ENCODE data around the gene UGT1A9. TPM values are rescaled to one million over a fixed set of nuclear protein-coding genes. Genes with fewer than 3 reads are reported as not detected.
"Not testable (repeated sequence)": the region's sequence is repeated elsewhere in the genome, so short reads cannot be mapped to it uniquely, and the experiment has no call there.

The UGT1A9 gene
- total RNA-seq, 4 donors from 2014 or later, result not detected

DNA sequence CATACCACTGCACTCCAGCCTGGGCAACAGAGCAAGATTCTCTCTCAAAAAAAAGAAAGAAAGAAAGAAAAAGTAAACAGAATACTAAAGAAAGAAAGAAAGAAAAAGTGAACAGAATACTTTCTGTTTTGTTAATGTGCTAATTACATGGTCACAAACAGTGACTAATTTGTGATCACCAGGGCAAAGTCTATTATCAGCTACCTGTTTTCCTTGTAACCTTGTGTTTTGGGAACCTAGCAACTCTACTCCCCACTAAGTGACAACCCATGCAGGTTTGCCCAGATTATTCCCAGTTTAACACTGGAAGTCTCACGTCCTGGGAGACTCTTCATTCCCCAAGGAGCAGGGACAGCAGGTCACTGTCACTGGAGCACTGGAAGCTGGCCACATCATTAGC lies 16.7 kb upstream of the UGT1A9 start:
- Histone ChIP-seq H3K4me3 (no peak overlapping the region), H3K27ac (no peak overlapping the region), H3K36me3 (no peaks in the 10 kb centered on the region), H3K9me3 (peaks cover 0 to 1% (median 0%) of the 10 kb centered on the region in 3 donors), H3K27me3 (peaks cover 10% of the 10 kb centered on the region), H3K4me1 (no peaks in the 10 kb centered on the region)
- ATAC-seq, result no peak
- WGBS, 2 donors (ENCODE audit: low coverage in 1 of 2), result 29 to 40% methylated on average over 1 of the region's 1 CpG
- TF ChIP-seq POLR2A (IDR thresholded peaks at IDR 0.05) (no peak), EP300 (IDR thresholded peaks at IDR 0.05) (no peak), POLR2AphosphoS5 (IDR thresholded peaks at IDR 0.05) (no peak)
- TF ChIP-seq, protein P1, sequence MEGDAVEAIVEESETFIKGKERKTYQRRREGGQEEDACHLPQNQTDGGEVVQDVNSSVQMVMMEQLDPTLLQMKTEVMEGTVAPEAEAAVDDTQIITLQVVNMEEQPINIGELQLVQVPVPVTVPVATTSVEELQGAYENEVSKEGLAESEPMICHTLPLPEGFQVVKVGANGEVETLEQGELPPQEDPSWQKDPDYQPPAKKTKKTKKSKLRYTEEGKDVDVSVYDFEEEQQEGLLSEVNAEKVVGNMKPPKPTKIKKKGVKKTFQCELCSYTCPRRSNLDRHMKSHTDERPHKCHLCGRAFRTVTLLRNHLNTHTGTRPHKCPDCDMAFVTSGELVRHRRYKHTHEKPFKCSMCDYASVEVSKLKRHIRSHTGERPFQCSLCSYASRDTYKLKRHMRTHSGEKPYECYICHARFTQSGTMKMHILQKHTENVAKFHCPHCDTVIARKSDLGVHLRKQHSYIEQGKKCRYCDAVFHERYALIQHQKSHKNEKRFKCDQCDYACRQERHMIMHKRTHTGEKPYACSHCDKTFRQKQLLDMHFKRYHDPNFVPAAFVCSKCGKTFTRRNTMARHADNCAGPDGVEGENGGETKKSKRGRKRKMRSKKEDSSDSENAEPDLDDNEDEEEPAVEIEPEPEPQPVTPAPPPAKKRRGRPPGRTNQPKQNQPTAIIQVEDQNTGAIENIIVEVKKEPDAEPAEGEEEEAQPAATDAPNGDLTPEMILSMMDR (IDR thresholded peaks at IDR 0.05), result no peak

DNA sequence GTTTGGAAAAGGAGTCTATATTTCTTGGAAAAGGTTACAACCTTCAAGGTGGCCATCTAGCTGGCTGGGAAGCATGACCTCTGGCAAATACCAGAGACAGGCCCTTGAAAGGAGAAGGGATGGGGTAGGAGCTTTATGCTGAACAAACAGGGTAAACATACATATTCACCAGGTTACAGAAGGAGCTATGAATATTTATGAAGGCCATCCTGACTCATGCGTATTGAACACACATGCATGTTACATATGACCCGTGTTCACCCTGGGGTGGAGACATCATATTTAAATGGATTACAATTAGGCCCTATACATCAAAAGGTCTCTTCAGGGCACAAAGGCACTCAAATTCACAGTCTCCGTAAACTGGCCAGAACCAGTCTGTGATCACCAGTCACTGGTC lies 15.8 kb upstream of the UGT1A9 start:
- not testable (repeated sequence) for H3K27ac ChIP-seq, H3K4me3 ChIP-seq, H3K27me3 ChIP-seq, H3K36me3 ChIP-seq, H3K4me1 ChIP-seq, ATAC-seq, H3K9me3 ChIP-seq
- WGBS, 2 donors (ENCODE audit: low coverage in 1 of 2), result 81% methylated on average over 3 of the region's 3 CpGs; no CpG with 5 or more reads in 1 of the 2 donors

DNA sequence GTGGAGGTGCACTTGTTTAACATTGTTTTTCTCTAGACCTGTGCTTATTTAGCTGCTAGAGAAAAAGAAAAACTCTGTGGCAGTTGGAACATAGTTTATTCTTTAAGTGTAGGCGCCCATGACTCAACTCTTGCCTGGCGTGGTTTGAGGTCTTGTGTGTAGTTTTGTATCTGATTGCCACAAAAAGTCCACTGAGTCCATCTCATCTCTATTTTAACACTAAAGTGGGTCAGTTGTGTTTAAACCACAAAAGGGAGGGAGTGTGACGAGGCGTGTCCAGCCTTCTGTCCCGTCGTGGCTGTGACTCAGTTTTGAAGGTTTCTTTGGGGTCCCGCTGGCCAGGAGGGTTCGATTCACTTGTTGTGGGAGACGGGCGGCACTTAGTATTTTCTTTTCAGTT lies 15.3 kb upstream of the UGT1A9 start:
- H3K27ac ChIP-seq, result no peak overlapping the region
- 84 to 96% methylated on average over 7 to 10 of the region's 10 CpGs for WGBS, 2 donors (ENCODE audit: low coverage in 1 of 2)
- peaks cover 5% of the 10 kb centered on the region for H3K27me3 ChIP-seq
- ATAC-seq, result no peak
- no peak overlapping the region for H3K4me3 ChIP-seq
- no peaks in the 10 kb centered on the region for H3K36me3 ChIP-seq
- TF ChIP-seq, protein P1 (IDR thresholded peaks at IDR 0.05), result no peak
- no peak for TF ChIP-seq POLR2AphosphoS5 (IDR thresholded peaks at IDR 0.05)
- no peak for TF ChIP-seq POLR2A (IDR thresholded peaks at IDR 0.05)
- TF ChIP-seq EP300 (IDR thresholded peaks at IDR 0.05), result no peak
- no peaks in the 10 kb centered on the region for H3K4me1 ChIP-seq
- H3K9me3 ChIP-seq, result peaks cover 0 to 9% (median 0%) of the 10 kb centered on the region in 3 donors

DNA sequence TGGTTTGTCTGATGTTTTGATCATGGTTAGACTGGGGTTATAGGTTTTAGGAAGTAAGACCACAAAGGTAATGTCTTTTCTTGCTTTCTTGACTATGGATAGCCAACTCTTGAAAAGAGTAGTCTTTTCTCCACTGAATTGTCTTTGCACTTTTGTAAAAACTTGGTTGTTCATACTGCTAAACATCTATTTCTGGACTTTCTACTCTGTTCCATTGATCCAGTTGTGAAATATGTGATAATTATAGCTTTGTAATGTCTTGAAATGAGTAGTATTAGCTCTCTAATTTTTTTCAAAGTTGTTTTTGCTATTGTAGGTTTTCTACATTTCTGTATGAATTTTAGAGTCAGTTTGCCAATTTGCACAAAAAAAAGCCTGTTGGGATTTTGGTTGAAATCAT lies 13.1 kb upstream of the UGT1A9 start:
- peaks cover 2% of the 10 kb centered on the region for H3K27me3 ChIP-seq
- no peak for TF ChIP-seq POLR2AphosphoS5 (IDR thresholded peaks at IDR 0.05)
- TF ChIP-seq, protein P1 (IDR thresholded peaks at IDR 0.05), result no peak
- no peak for TF ChIP-seq EP300 (IDR thresholded peaks at IDR 0.05)
- TF ChIP-seq POLR2A (IDR thresholded peaks at IDR 0.05), result no peak
- peaks cover 0 to 9% (median 0%) of the 10 kb centered on the region in 3 donors for H3K9me3 ChIP-seq
- H3K36me3 ChIP-seq, result no peaks in the 10 kb centered on the region
- no peak overlapping the region for H3K4me3 ChIP-seq
- no peak overlapping the region for H3K27ac ChIP-seq
- ATAC-seq, result no peak
- no peaks in the 10 kb centered on the region for H3K4me1 ChIP-seq

DNA sequence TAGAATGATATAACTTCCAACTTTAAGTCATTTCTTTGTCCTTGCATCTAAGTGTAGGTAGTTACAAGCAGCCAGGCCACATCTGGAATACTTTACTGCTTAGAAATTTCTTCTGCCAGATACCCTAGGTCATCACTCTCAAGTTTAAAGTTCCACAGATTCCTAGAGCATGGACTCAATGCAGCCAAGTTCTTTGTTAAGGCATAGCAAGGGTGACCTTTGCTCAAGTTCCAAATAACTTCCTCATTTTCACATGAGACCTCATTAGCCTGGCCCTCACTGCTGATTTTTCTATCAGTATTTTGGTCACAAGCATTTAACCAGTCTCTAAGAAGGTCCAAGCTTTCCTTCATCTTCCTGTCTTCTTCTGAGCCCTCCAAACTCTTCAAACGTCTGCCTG lies 7.8 kb upstream of the UGT1A9 start:
- Histone ChIP-seq H3K36me3 (no peaks in the 10 kb centered on the region), H3K9me3 (peaks cover 0 to 9% (median 0%) of the 10 kb centered on the region in 3 donors), H3K27ac (no peak overlapping the region), H3K4me1 (no peaks in the 10 kb centered on the region), H3K4me3 (no peak overlapping the region), H3K27me3 (no peaks in the 10 kb centered on the region)
- WGBS, 2 donors (ENCODE audit: low coverage in 1 of 2), result 24% methylated on average over 1 of the region's 1 CpG; no CpG with 5 or more reads in 1 of the 2 donors
- no peak for ATAC-seq
- TF ChIP-seq, protein P1 (IDR thresholded peaks at IDR 0.05), result no peak
- TF ChIP-seq POLR2A (IDR thresholded peaks at IDR 0.05), result no peak

Measured in gastroesophageal sphincter (tissue), 4 donors.